Endothelial cell of hepatic sinusoid (primary cell): ENCODE measurements around the gene CDK6.
"Not testable (repeated sequence)": the region's sequence is repeated elsewhere in the genome, so short reads cannot be mapped to it uniquely, and the experiment has no call there.

Experiments
- in situ Hi-C: cut with HindIII; loops from 2 replicates; pipeline ENCODE4 v1.10.0; 2017; ENCODE audit warnings: low sequenced_read_pairs

Gene CDK6

DNA sequence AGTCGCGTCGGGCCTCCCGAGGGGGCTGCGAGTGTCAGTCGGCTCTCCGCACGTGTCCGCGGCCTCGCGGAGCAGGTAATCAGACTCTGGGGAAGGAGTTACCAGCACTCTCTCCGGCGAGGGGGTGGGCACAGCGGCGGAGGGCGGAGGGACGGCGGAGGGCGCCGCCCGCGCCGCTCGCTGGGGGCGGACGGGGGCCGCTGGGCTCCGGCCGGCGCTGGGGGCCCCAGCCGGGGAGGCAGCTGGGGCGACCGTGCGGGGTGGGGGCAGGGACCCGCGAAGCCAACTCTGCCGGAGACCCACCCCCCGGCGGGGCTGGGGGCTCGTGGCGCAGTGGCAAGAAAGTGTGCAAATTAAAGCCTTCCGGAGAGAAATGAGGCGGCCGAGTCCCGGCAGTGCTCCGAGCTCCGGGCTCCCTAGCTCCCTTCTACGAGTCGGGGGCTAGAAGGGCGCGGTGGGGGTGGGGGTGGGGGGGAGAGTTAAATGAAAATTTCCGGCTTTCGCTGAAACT lies at the start of gene CDK6:
Gene CDK6, minus strand, starts transcription at position 85 of the 511 bp plus-strand sequence. CDS start 3,250 bp downstream, outside the sequence.
- in situ Hi-C loops = no loop called here

- in situ Hi-C loops = not testable (repeated sequence)
Measured at GRCh38 chr7:92886039-92886438, 49.7 kb upstream of the CDK6 start.

DNA sequence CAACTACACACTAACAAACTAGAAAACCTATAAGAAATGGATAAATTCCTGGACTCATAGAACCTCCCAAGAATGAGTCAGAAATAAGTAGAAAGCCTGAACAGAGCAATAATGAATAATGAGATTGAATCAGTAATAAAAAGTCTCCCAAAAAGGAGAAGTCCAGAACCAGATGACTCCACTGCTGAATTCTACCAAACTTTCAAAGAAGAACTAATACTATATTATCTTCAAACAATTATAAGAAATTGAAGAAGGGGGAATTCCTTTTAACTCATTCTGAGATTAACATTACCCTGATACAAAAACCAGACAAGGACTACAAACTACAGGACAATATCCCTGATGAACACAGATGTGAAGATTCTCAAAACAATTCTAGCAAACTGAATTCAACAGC lies 47.8 kb upstream of the CDK6 start:
- in situ Hi-C loops = no loop called here

DNA sequence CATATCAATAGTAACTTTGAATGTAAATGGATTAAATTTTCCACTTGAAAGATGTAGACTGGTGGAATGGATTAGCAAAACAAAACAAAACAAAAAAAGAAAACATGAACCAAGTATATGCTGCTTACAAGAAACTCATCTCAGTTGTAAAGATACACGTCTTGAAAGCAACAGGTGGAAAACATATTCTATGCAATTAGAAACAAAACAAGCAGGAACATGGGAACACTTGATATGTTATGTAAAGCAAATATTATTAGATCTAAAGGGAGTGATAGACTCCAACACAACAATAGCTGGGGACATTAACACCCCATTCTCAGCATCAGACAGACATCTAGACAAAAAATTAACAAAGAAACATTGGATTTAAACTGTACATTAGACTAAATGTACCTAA lies 46.4 kb upstream of the CDK6 start:
- in situ Hi-C loops = no loop called here

DNA sequence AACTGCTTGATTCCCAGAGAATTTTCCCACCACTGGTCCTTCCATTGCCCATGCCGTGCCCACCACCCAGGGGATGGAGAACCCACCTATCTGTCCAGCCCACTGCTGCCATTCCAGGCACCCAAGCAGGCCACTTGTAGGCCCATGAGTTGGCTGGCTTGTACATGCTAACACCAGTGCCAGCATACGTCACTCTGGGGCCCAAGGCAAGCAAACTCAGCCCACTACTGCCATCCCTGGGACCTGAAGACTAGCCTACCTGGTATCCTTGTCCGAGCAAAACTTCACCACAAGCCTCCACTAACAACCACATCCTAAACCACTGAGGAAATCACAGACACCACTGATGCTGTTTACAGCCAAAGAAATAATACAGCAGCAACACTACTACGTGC lies 44.7 kb upstream of the CDK6 start:
- in situ Hi-C loops = no loop called here

GRCh38 chr7:92880212-92881090 lies 44.1 kb upstream of the CDK6 start:
- in situ Hi-C loops = no loop called here

- in situ Hi-C loops = no loop called here
Measured at GRCh38 chr7:92877367-92877766, 41.0 kb upstream of the CDK6 start.

GRCh38 chr7:92876836-92877235 lies 40.5 kb upstream of the CDK6 start:
- in situ Hi-C loops = no loop called here

GRCh38 chr7:92875719-92876118 lies 39.3 kb upstream of the CDK6 start:
- in situ Hi-C loops = no loop called here

- in situ Hi-C loops = no loop called here
Measured at GRCh38 chr7:92875173-92875572, 38.8 kb upstream of the CDK6 start.

GRCh38 chr7:92874567-92874966 lies 38.2 kb upstream of the CDK6 start:
- in situ Hi-C loops = no loop called here

- in situ Hi-C loops = no loop called here
Measured at GRCh38 chr7:92873776-92874175, 37.4 kb upstream of the CDK6 start.

DNA sequence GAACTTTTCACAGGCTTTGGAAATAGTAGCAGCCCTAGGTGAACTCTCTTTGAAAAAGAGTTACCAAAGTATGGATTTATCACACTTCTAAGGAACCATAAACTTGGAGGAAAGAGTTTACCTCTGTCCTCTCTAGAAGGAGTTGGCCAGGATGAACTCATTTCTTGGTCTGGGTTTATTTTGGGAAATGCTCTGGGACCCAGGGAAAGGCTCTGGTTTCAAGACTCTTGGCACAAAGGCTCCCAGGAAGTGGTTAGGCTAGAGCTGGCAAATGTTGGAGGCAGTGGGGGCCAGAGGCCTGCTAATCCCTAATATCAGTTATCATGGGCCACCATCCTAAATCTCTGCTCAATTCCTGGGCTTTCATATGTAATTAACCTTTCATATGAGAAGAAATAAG lies 36.3 kb upstream of the CDK6 start:
- in situ Hi-C loops = no loop called here

DNA sequence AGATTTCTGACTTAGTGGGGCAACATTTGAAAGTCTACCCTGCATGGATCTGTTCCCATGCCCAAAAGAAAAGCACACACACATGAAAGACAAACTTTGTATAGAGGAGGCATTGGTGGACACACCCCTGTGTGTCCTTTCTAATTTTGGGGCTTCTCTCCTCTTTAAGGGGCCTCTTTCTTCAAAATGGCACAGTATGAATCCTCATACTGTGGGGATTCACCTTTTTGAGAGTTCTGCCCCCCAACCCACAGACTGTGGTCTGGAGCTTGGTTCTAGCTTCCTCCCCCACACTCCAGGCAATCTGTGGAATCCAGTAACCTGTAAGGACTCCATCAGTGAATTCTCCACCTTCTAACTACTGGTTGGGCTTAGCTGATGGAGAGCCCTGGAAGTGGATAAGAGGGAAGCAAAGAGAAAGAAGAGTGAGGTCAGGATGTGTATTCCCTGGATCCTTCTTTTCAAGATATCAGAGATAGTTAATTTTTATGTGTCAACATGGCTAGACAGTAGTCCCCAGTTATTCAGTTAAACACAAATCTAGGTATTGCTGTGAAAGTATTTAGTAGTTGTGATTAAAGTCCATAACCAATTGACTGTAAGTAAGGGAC lies 32.4 kb upstream of the CDK6 start:
- in situ Hi-C loops = no loop called here

DNA sequence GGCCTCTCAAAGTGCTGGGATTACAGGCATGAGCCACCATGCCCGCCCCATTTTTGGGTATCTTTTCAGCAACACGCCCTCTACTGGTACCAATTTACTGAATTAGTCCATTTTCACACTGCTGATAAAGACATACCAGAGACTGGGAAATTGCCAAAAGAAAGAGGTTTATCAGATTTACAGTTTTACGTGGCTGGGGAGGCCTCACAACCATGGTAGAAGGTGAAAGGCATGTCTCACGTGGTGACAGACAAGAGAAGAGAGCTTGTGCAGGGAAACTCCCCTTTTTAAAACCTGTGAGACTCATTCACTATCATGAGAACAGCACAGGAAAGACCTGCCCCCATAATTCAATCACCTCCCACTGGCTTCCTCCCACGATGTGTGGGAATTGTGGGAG lies 27.8 kb upstream of the CDK6 start:
- in situ Hi-C loops = not testable (repeated sequence)

DNA sequence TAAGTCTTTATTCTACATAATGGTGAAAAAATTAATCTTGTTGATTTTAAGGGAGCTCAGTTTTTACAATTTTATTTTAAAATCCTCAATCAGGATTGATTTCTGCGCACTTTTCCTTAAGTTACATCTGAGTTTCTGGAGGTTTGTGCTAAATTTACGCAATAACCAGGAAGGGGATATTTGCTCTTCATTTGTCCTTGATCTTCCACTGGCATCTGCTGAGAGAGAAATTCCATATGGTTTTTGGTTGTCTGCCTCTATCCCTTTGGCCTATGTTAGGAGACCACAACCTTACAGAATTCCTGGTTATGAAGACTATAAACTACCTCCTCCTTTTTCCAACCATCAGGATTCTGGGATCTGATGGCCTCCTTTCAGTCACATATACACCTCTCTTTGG lies 20.1 kb upstream of the CDK6 start:
- in situ Hi-C loops = no loop called here

DNA sequence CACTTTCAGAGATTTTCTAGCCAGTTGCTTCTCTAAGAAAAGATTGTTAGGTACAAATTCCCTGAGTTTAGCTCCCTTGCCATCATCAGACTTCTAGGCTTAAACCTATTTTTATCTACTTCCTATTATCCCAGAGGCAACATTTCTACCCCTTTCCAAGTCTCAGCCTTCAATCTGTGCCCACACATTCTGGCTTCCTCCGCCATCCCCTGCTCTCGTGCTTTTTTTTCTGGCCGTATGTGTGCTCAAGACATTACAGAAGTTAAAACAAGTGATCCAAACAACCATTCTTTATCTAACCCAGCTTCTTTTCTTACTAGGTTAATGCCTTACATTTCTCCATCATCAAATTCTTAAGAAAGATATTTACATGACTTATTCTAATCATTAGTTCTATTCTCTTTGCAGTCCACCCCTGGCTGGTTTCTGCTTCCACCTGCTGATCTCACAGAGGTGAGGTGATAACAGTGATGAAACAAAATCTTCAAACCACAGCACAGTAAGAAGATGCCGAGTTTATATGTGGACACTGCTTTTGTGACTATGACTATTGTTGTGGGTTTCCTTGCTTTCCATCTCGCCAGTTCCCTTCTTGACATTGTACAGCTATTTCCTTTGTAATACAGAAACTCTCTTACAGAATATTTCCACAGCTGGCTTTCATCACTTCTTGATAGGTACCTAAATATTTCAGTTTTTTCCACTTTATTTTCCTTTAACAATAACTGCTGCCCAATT lies 18.3 kb upstream of the CDK6 start:
- in situ Hi-C loops = no loop called here

- in situ Hi-C loops = no loop called here
Measured at GRCh38 chr7:92851732-92852131, 15.4 kb upstream of the CDK6 start.

- in situ Hi-C loops = no loop called here
Measured at GRCh38 chr7:92850516-92850915, 14.1 kb upstream of the CDK6 start.

DNA sequence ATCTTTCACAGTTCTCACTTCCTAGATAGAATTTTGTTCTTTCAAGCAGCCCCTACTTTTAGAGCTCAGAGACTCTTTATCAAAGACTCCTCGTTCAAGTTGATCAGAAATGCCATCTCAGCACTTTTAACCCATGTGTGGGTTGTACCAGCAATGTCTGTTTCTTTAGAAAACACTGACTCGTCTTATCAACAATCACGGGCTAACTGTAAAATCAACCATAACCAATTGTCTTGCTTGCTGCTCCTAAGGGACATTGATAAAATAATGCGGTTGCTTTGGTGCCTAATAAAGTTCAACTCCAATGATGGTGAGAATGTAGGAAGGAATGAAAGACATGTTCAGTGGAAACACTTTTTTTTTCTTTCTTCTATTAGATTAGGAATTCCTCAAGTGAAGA lies 12.9 kb upstream of the CDK6 start:
- in situ Hi-C loops = no loop called here

GRCh38 chr7:92848851-92849250 lies 12.5 kb upstream of the CDK6 start:
- in situ Hi-C loops = no loop called here

GRCh38 chr7:92848441-92848840 lies 12.1 kb upstream of the CDK6 start:
- in situ Hi-C loops = no loop called here
